H9 (cell line): ENCODE results near the gene NT5C1B. TPM values are rescaled to one million over a fixed set of nuclear protein-coding genes. Genes with fewer than 3 reads are reported as not detected.

Experiments used
- DNase-seq: peaks from one replicate; pipeline ENCODE4 v3.0.0-alpha.2; 2017
- H2AFZ ChIP-seq: one replicate; pipeline ENCODE4 v1.6.1; 2013; ENCODE audit warnings: mild to moderate bottlenecking, low read length, control low read depth, moderate library complexity
- H2AK5ac ChIP-seq: 2 replicates; pipeline ENCODE4 v1.6.1; 2013; ENCODE audit warnings: low read length, control low read depth, mixed read lengths; ENCODE audit not compliant: insufficient read length
- H2BK120ac ChIP-seq: one replicate; pipeline ENCODE4 v1.6.1; 2013; ENCODE audit warnings: low read depth, mild to moderate bottlenecking, low read length, control low read depth, inconsistent platforms; ENCODE audit not compliant: poor library complexity, severe bottlenecking
- H2BK12ac ChIP-seq: 2 replicates; pipeline ENCODE4 v1.6.1; 2013; ENCODE audit warnings: low read length, control low read depth, mixed read lengths, low read depth; ENCODE audit not compliant: insufficient read length
- H2BK15ac ChIP-seq: 2 replicates; pipeline ENCODE4 v1.6.1; 2013; ENCODE audit warnings: low read depth, low read length, control low read depth
- H2BK20ac ChIP-seq: one replicate; pipeline ENCODE4 v1.6.1; 2013; ENCODE audit warnings: low read depth, mild to moderate bottlenecking, low read length, control low read depth, inconsistent platforms; ENCODE audit not compliant: poor library complexity, severe bottlenecking
- H2BK5ac ChIP-seq: 2 replicates; pipeline ENCODE4 v1.6.1; 2013; ENCODE audit warnings: low read length, control low read depth, mixed read lengths; ENCODE audit not compliant: insufficient read length
- H3K14ac ChIP-seq: 2 replicates; pipeline ENCODE4 v1.6.1; 2013; ENCODE audit warnings: low read length, control low read depth; ENCODE audit not compliant: insufficient read depth
- H3K18ac ChIP-seq: 2 replicates; pipeline ENCODE4 v1.6.1; 2013; ENCODE audit warnings: low read depth, mild to moderate bottlenecking, mixed read lengths, low read length, control low read depth; ENCODE audit not compliant: insufficient read length
- H3K23ac ChIP-seq: 2 replicates; pipeline ENCODE4 v1.6.1; 2013; ENCODE audit warnings: low read length, control low read depth, mixed read lengths, low read depth; ENCODE audit not compliant: insufficient read length
- H3K23me2 ChIP-seq: 2 replicates; pipeline ENCODE4 v1.6.1; 2013; ENCODE audit warnings: low read depth, mild to moderate bottlenecking, mixed read lengths, low read length, control low read depth; ENCODE audit not compliant: insufficient read length, poor library complexity, severe bottlenecking
- H3K27ac ChIP-seq: 2 replicates; pipeline ENCODE4 v1.5.1; 2013; ENCODE audit warnings: low read length, control low read depth, mixed read lengths, low read depth; ENCODE audit not compliant: insufficient read length
- H3K27me3 ChIP-seq: 2 replicates; pipeline ENCODE4 v1.6.1; 2013; ENCODE audit warnings: low read length, control low read depth, inconsistent platforms; ENCODE audit not compliant: insufficient read depth
- H3K4ac ChIP-seq: 2 replicates; pipeline ENCODE4 v1.6.1; 2013; ENCODE audit warnings: low read depth, mild to moderate bottlenecking, control low read depth, inconsistent platforms, low read length, moderate library complexity
- H3K4me1 ChIP-seq: 2 replicates; pipeline ENCODE4 v1.6.1; 2013; ENCODE audit warnings: low read length, control low read depth, inconsistent platforms; ENCODE audit not compliant: insufficient read depth
- H3K4me2 ChIP-seq: 2 replicates; pipeline ENCODE4 v1.6.1; 2013; ENCODE audit warnings: low read length, control low read depth, mixed read lengths; ENCODE audit not compliant: insufficient read length, insufficient read depth
- H3K56ac ChIP-seq: 2 replicates; pipeline ENCODE4 v1.6.1; 2013; ENCODE audit warnings: low read depth, mild to moderate bottlenecking, mixed read lengths, low read length, control low read depth; ENCODE audit not compliant: insufficient read length
- H3K79me1 ChIP-seq: 2 replicates; pipeline ENCODE4 v1.6.1; 2013; ENCODE audit warnings: low read depth, mild to moderate bottlenecking, moderate library complexity, low read length, control low read depth, inconsistent platforms; ENCODE audit not compliant: insufficient read depth, poor library complexity, severe bottlenecking
- H3K79me2 ChIP-seq: 2 replicates; pipeline ENCODE4 v1.6.1; 2013; ENCODE audit warnings: low read length, control low read depth, inconsistent platforms; ENCODE audit not compliant: insufficient read depth
- H3K9ac ChIP-seq: 2 replicates; pipeline ENCODE4 v1.6.1; 2013; ENCODE audit warnings: low read length, control low read depth, mixed read lengths; ENCODE audit not compliant: insufficient read length; ENCODE audit errors: extremely low read depth
- H3K9me3 ChIP-seq: one replicate; pipeline ENCODE4 v1.6.1; 2013; ENCODE audit warnings: low read depth, low read length, inconsistent platforms; ENCODE audit not compliant: control insufficient read depth
- H3T11ph ChIP-seq: one replicate; pipeline ENCODE4 v1.6.1; 2013; ENCODE audit warnings: mild to moderate bottlenecking, low read length, control low read depth, inconsistent platforms
- H4K20me1 ChIP-seq: one replicate; pipeline ENCODE4 v1.6.1; 2013; ENCODE audit not compliant: control insufficient read depth, insufficient read length, insufficient read depth
- H4K5ac ChIP-seq: 2 replicates; pipeline ENCODE4 v1.6.1; 2013; ENCODE audit warnings: low read depth, mild to moderate bottlenecking, mixed read lengths, low read length, control low read depth; ENCODE audit not compliant: insufficient read length
- H4K8ac ChIP-seq: replicated peaks from 2 replicates; pipeline ENCODE4 v1.6.1; 2013; ENCODE audit warnings: low read length, control low read depth, mixed read lengths, low read depth; ENCODE audit not compliant: insufficient read length
- H4K91ac ChIP-seq: 2 replicates; pipeline ENCODE4 v1.6.1; 2013; ENCODE audit warnings: low read depth, mild to moderate bottlenecking, moderate library complexity, mixed read lengths, low read length, control low read depth; ENCODE audit not compliant: insufficient read length
- H3K27ac Mint-ChIP-seq, 3 experiments: 2 replicates in 2 of 3; 3 replicates in 1 of 3; pipeline ENCODE4 v1.8.0; 2020 to 2021; ENCODE audit warnings: mixed read lengths in 3 of 3, mild to moderate bottlenecking in 1 of 3, moderate library complexity in 1 of 3
- H3K27me3 Mint-ChIP-seq: 2 replicates; pipeline ENCODE4 v1.8.0; 2021; ENCODE audit warnings: low read depth, mild to moderate bottlenecking, moderate library complexity, mixed read lengths
- H3K36me3 Mint-ChIP-seq, 3 experiments: 2 replicates in 2 of 3; 3 replicates in 1 of 3; pipeline ENCODE4 v1.8.0; 2020 to 2021; ENCODE audit warnings: low read depth in 3 of 3, mixed read lengths in 3 of 3; ENCODE audit not compliant: insufficient read depth in 1 of 3
- H3K4me1 Mint-ChIP-seq, 2 experiments: 2 replicates each; pipeline ENCODE4 v1.8.0; 2020; ENCODE audit warnings: mixed read lengths in 2 of 2
- H3K4me3 Mint-ChIP-seq, 2 experiments: 2 replicates in 1 of 2; 3 replicates in 1 of 2; pipeline ENCODE4 v1.8.0; 2020 to 2021; ENCODE audit warnings: mild to moderate bottlenecking in 2 of 2, mixed read lengths in 2 of 2, moderate library complexity in 1 of 2
- H3K9me3 Mint-ChIP-seq, 2 experiments: 2 replicates in 1 of 2; 3 replicates in 1 of 2; pipeline ENCODE4 v1.8.0; 2020; ENCODE audit warnings: mild to moderate bottlenecking in 2 of 2, mixed read lengths in 2 of 2, moderate library complexity in 1 of 2
- WGBS: extraction: QIAGEN DNeasy Blood & Tissue Kit; methylation state at CpG from one replicate; pipeline ENCODE4 v1.1.7; 2013; ENCODE audit warnings: missing lambda C conversion rate, low lambda C conversion rate, mixed read lengths; ENCODE audit not compliant: insufficient read length; ENCODE audit errors: extremely low coverage; 5-methylcytosine and 5-hydroxymethylcytosine counted together
- total RNA-seq: library from RNA; stranded (reverse); gene quantifications from 2 replicates; pipeline ENCODE4 v1.2.1, GENCODE V29; 2021
- TF ChIP-seq, protein P1 (sequence below): fragments of 200-600 bp; sonication (generic); conservative IDR thresholded peaks from 3 replicates; pipeline ENCODE4 v1.8.0; 2021; ENCODE audit warnings: antibody characterized with exemption, mild to moderate bottlenecking

NT5C1B gene
- total RNA-seq, 1 experiment from 2014 or later = not detected

DNA sequence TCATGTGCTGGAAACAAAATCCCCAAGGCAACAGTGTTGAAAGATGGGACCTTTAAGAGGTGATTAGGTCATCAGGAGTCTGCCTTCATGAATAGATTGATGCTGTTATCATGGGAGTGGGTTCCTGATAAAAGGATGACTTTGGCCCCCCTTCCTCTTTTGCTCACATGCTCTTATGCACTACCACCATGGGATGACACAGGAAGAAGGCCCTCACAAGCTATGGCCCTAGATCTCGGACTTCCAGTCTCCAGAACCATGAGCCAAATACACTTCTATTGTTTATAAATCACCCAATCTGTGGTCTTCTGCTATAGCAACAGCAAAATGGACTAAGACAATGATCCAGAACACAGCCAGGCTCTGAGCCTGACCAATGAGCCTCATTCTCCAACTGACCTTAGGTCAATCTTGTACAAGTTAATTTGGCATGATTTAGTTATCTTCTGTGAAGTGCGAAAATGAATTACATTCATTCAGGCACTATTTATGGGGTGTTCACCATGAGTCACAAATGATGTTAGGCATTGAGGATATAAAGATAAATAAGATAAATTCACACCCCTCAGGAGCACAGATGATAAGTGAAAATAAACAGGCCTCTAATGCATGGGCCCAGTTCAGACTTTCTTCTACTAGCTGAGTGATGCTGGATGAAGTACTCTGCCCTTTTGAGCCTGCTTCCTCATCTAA is 37.7 kb upstream of the NT5C1B start:
- TF ChIP-seq, protein P1, sequence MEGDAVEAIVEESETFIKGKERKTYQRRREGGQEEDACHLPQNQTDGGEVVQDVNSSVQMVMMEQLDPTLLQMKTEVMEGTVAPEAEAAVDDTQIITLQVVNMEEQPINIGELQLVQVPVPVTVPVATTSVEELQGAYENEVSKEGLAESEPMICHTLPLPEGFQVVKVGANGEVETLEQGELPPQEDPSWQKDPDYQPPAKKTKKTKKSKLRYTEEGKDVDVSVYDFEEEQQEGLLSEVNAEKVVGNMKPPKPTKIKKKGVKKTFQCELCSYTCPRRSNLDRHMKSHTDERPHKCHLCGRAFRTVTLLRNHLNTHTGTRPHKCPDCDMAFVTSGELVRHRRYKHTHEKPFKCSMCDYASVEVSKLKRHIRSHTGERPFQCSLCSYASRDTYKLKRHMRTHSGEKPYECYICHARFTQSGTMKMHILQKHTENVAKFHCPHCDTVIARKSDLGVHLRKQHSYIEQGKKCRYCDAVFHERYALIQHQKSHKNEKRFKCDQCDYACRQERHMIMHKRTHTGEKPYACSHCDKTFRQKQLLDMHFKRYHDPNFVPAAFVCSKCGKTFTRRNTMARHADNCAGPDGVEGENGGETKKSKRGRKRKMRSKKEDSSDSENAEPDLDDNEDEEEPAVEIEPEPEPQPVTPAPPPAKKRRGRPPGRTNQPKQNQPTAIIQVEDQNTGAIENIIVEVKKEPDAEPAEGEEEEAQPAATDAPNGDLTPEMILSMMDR = no peak
- H4K5ac ChIP-seq = no peak overlapping the region
- H3K23ac ChIP-seq = no peak overlapping the region
- no peak overlapping the region for H2BK20ac ChIP-seq
- H3K14ac ChIP-seq = no peak overlapping the region
- no peak overlapping the region for H3K4ac ChIP-seq
- no peak overlapping the region for H3T11ph ChIP-seq
- no peak overlapping the region for H3K9ac ChIP-seq
- no peaks in the 10 kb centered on the region for H3K9me3 ChIP-seq
- no peak overlapping the region for H2BK15ac ChIP-seq
- no peaks in the 10 kb centered on the region for H3K27me3 ChIP-seq
- no peak overlapping the region for H3K56ac ChIP-seq
- H2BK5ac ChIP-seq = no peak overlapping the region
- no peaks in the 10 kb centered on the region for H3K23me2 ChIP-seq
- H3K18ac ChIP-seq = no peak overlapping the region
- DNase-seq = no peak
- H2BK12ac ChIP-seq = no peak overlapping the region
- no peak overlapping the region for H4K8ac ChIP-seq
- no peak overlapping the region for H2AFZ ChIP-seq
- no peaks in the 10 kb centered on the region for H4K20me1 ChIP-seq
- Mint-ChIP-seq H3K9me3 (peaks cover 9 to 10% of the 10 kb centered on the region in 2 experiments), H3K27me3 (no peaks in the 10 kb centered on the region; the same call in 1 of the 2 replicates), H3K4me3 (no peak overlapping the region), H3K27ac (no peak overlapping the region), H3K36me3 (peaks cover under 1 to 10% (median 4%) of the 10 kb centered on the region in 3 experiments), H3K4me1 (no peaks in the 10 kb centered on the region)
- WGBS = no CpG with 5 or more reads among the region's 2 CpGs
- no peak overlapping the region for H2AK5ac ChIP-seq
- H3K27ac ChIP-seq = no peak overlapping the region
- H3K4me2 ChIP-seq = no peak overlapping the region
- no peaks in the 10 kb centered on the region for H3K79me2 ChIP-seq
- H4K91ac ChIP-seq = no peak overlapping the region
- H3K79me1 ChIP-seq = no peaks in the 10 kb centered on the region
- no peaks in the 10 kb centered on the region for H3K4me1 ChIP-seq
- no peak overlapping the region for H2BK120ac ChIP-seq
